GM19351 (cell line): ENCODE measurements around the gene ENHO.

ENCODE experiments used
- ATAC-seq: cut with Tn5 transposase; IDR thresholded peaks from one replicate; pipeline ENCODE4 v1.9.1; 2021; ENCODE audit warnings: mild to moderate bottlenecking, moderate library complexity; ENCODE audit not compliant: unreplicated experiment

Gene ENHO

GRCh38 chr9:34555936-34556525 lies 33.2 kb upstream of the ENHO start:
- ATAC-seq: no peak

GRCh38 chr9:34555500-34555899 lies 32.7 kb upstream of the ENHO start:
- ATAC-seq: no peak

- ATAC-seq: no peak
Measured at GRCh38 chr9:34555002-34555348, 32.2 kb upstream of the ENHO start.

GRCh38 chr9:34554211-34555001 lies 31.6 kb upstream of the ENHO start:
- ATAC-seq: no peak

GRCh38 chr9:34553511-34554021 lies 30.8 kb upstream of the ENHO start:
- no peak for ATAC-seq

- ATAC-seq: no peak
Measured at GRCh38 chr9:34552986-34553385, 30.2 kb upstream of the ENHO start.

GRCh38 chr9:34552606-34552981 lies 29.8 kb upstream of the ENHO start:
- ATAC-seq: no peak

GRCh38 chr9:34551751-34552605 lies 29.2 kb upstream of the ENHO start:
- no peak for ATAC-seq

GRCh38 chr9:34550681-34551270 lies 28.0 kb upstream of the ENHO start:
- no peak for ATAC-seq

- no peak for ATAC-seq
Measured at GRCh38 chr9:34550016-34550680, 27.4 kb upstream of the ENHO start.

GRCh38 chr9:34549407-34549732 lies 26.6 kb upstream of the ENHO start:
- no peak for ATAC-seq

GRCh38 chr9:34547960-34548611 lies 25.3 kb upstream of the ENHO start:
- ATAC-seq: no peak

- no peak for ATAC-seq
Measured at GRCh38 chr9:34546834-34547827, 24.3 kb upstream of the ENHO start.

- ATAC-seq: no peak
Measured at GRCh38 chr9:34546102-34546833, 23.5 kb upstream of the ENHO start.

GRCh38 chr9:34545497-34545896 lies 22.7 kb upstream of the ENHO start:
- no peak for ATAC-seq

- no peak for ATAC-seq
Measured at GRCh38 chr9:34544035-34544434, 21.2 kb upstream of the ENHO start.

- ATAC-seq: no peak
Measured at GRCh38 chr9:34541540-34541939, 18.8 kb upstream of the ENHO start.

- no peak for ATAC-seq
Measured at GRCh38 chr9:34540827-34541226, 18.0 kb upstream of the ENHO start.

GRCh38 chr9:34536685-34537084 lies 13.9 kb upstream of the ENHO start:
- ATAC-seq: no peak
